ENCODE results near the gene AATF. TPM values are rescaled to one million over a fixed set of nuclear protein-coding genes. Genes with fewer than 3 reads are reported as not detected.

AATF gene
- total and polyA plus RNA-seq, 10 donors, result 28.7 to 59.0 (median 35.2) TPM

DNA sequence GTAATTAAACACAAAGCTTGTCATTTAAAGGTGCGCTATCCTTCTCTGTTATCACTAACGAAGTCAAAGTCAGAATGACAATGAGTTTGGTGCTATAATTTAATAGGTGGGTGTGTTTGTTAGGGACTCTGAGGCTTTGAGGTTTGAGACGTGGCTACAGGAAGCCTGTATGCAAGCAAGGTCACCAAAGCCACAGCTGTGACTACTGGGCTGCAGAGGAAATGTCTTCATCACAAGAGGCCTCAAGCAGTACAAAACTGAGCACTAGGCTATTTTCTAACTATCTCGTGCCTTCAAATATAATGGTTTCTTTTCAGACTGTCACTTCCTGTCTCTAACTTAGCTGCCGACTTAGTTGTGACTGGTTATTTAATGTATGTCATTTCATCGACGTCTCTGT lies 141.2 kb downstream of the AATF start:
- Histone ChIP-seq H3K27me3 (replicated peaks in 1 of 7) (no peaks in the 10 kb centered on the region), H3K4me3 (no peak overlapping the region), H3K27ac (peak overlapping the region; percentile 48 to 89 (median 80)), H3K36me3 (peaks cover 0 to 64% (median 25%) of the 10 kb centered on the region in 6 donors), H3K4me1 (peaks cover 0 to 39% (median 26%) of the 10 kb centered on the region in 6 donors), H3K9me3 (no peaks in the 10 kb centered on the region)
- intact Hi-C loops (cut with DNase I; ENCODE audit: low total_unique reads), result no loop called here
- no peak for DNase-seq
- TF ChIP-seq POLR2A (IDR thresholded peaks at IDR 0.05) (no peak), POLR2AphosphoS5 (IDR thresholded peaks at IDR 0.05) (peak in 1 of 3 donors; percentile 51)
- TF ChIP-seq, protein P1, sequence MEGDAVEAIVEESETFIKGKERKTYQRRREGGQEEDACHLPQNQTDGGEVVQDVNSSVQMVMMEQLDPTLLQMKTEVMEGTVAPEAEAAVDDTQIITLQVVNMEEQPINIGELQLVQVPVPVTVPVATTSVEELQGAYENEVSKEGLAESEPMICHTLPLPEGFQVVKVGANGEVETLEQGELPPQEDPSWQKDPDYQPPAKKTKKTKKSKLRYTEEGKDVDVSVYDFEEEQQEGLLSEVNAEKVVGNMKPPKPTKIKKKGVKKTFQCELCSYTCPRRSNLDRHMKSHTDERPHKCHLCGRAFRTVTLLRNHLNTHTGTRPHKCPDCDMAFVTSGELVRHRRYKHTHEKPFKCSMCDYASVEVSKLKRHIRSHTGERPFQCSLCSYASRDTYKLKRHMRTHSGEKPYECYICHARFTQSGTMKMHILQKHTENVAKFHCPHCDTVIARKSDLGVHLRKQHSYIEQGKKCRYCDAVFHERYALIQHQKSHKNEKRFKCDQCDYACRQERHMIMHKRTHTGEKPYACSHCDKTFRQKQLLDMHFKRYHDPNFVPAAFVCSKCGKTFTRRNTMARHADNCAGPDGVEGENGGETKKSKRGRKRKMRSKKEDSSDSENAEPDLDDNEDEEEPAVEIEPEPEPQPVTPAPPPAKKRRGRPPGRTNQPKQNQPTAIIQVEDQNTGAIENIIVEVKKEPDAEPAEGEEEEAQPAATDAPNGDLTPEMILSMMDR (IDR thresholded peaks at IDR 0.05 in 8 of 11, conservative IDR thresholded peaks at IDR 0.05 in 3 of 11), result no peak
- WGBS, 5 donors, result 8 to 21% (median 13%) methylated on average over 7 of the region's 7 CpGs

DNA sequence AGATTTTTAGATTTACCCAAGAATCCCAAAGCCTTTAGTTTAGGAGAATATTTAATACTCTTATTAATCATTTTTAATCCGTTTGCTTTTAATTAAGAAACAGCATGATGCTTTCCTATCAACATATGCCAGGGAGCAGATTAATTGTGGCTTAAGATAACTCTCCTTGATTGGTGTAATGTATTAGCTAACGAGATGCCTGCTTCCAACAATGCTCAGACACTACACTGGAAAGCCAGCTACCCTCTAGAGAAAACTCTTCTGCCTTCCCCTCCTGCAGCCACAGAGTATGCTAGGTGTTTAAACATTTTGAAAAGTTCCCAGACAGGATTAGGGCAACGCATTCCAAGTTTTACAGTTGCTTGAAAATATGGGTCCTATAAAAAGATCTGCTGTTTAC lies 142.2 kb downstream of the AATF start:
- Histone ChIP-seq H3K9me3 (no peaks in the 10 kb centered on the region), H3K27me3 (replicated peaks in 1 of 7) (no peaks in the 10 kb centered on the region), H3K4me1 (peaks cover 0 to 39% (median 26%) of the 10 kb centered on the region in 6 donors), H3K4me3 (no peak overlapping the region), H3K36me3 (peaks cover 0 to 64% (median 29%) of the 10 kb centered on the region in 6 donors), H3K27ac (peak overlapping the region in 7 of 8 donors; percentile 48 to 89 (median 81))
- TF ChIP-seq, protein P1 (IDR thresholded peaks at IDR 0.05 in 8 of 11, conservative IDR thresholded peaks at IDR 0.05 in 3 of 11), result no peak
- no peak for TF ChIP-seq POLR2AphosphoS5 (IDR thresholded peaks at IDR 0.05)
- TF ChIP-seq POLR2A (IDR thresholded peaks at IDR 0.05), result no peak
- DNase-seq, result no peak
- intact Hi-C loops (cut with DNase I; ENCODE audit: low total_unique reads), result no loop called here
- WGBS, 5 donors, result 92 to 96% (median 94%) methylated on average over 3 of the region's 3 CpGs

DNA sequence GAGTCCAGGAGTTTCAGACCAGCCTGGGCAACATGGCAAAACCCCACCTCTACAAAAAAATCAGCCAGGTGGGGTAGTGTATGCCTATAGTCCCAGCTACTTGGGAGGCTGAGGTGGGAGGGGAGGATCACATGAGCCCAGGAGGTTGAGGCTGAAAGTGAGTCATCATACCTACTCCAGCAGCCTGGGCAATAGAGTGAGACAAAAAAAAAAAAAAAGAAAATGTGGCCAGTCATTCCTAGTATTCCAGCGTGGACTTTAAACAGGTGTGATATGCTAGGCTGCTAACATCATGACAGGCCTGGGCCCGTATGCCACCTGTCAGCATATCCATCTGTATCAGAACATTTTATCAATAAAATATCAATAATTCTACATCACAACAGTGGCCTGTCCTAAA lies 143.3 kb downstream of the AATF start:
- H3K4me1 ChIP-seq, result peaks cover 0 to 39% (median 26%) of the 10 kb centered on the region in 6 donors
- TF ChIP-seq POLR2A (IDR thresholded peaks at IDR 0.05) (no peak), POLR2AphosphoS5 (IDR thresholded peaks at IDR 0.05) (no peak)
- intact Hi-C loops (cut with DNase I; ENCODE audit: low total_unique reads), result no loop called here
- no peaks in the 10 kb centered on the region for H3K9me3 ChIP-seq
- peaks cover 3 to 64% (median 31%) of the 10 kb centered on the region in 6 donors for H3K36me3 ChIP-seq
- H3K4me3 ChIP-seq, result no peak overlapping the region
- H3K27me3 ChIP-seq (replicated peaks in 1 of 7), result no peaks in the 10 kb centered on the region
- no peak overlapping the region for H3K27ac ChIP-seq
- WGBS, 5 donors, result 87 to 100% (median 94%) methylated on average over 2 of the region's 2 CpGs
- DNase-seq, result no peak

DNA sequence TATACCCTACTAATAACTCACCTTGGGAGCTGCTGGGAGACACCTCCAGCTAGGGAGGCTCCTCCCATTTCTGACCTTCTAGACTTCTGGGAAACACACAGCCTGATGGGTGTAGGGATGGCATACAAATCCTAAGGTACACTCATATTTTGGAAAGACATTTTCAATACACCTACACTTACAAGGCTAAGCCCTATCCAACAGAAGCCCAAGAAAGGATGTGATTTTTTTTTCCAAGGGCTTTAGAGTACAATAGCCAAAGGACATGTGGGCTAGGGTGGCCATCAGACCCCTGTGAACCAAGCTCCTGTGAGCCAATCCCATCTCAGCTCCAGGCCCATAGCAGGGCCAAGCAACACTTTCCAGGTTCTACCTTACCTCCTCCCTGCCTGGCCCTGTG lies 143.9 kb downstream of the AATF start:
- Histone ChIP-seq H3K27ac (no peak overlapping the region), H3K4me1 (peaks cover 0 to 39% (median 26%) of the 10 kb centered on the region in 6 donors), H3K9me3 (no peaks in the 10 kb centered on the region), H3K4me3 (no peak overlapping the region), H3K27me3 (replicated peaks in 1 of 7) (no peaks in the 10 kb centered on the region), H3K36me3 (peaks cover 5 to 64% (median 31%) of the 10 kb centered on the region in 6 donors)
- intact Hi-C loops (cut with DNase I; ENCODE audit: low total_unique reads), result no loop called here
- TF ChIP-seq POLR2A (IDR thresholded peaks at IDR 0.05), result no peak
- TF ChIP-seq POLR2AphosphoS5 (IDR thresholded peaks at IDR 0.05), result no peak
- TF ChIP-seq, protein P1 (IDR thresholded peaks at IDR 0.05 in 8 of 11, conservative IDR thresholded peaks at IDR 0.05 in 3 of 11), result no peak
- DNase-seq, result no peak

DNA sequence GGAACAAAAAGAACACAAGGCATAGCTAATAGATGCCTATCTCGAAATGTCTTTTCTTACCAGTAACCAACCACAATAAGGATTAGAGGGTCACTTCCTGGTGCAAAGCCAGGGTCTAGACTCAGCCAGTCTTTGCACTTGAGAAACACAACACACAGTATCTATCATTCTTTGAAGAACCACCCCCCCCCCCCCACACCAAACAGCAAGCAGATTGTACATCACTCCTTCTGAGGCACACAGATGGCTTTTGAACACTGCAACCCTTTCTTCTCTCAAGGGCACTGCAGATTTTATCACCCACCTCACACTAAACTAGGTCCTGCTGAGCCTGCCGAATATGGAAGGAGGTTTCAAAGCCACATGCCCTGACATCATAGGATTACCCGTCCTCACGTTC lies 145.6 kb downstream of the AATF start:
- no peak for DNase-seq
- intact Hi-C loops (cut with DNase I; ENCODE audit: low total_unique reads), result no loop called here
- H3K4me3 ChIP-seq, result no peak overlapping the region
- WGBS, 5 donors, result 68 to 88% (median 85%) methylated on average over 4 of the region's 4 CpGs
- no peaks in the 10 kb centered on the region for H3K9me3 ChIP-seq
- TF ChIP-seq, protein P1 (IDR thresholded peaks at IDR 0.05 in 8 of 11, conservative IDR thresholded peaks at IDR 0.05 in 3 of 11), result no peak
- TF ChIP-seq POLR2A (IDR thresholded peaks at IDR 0.05), result no peak
- TF ChIP-seq POLR2AphosphoS5 (IDR thresholded peaks at IDR 0.05), result no peak
- no peak overlapping the region for H3K27ac ChIP-seq
- peaks cover 5 to 62% (median 32%) of the 10 kb centered on the region in 6 donors for H3K36me3 ChIP-seq
- no peaks in the 10 kb centered on the region for H3K27me3 ChIP-seq (replicated peaks in 1 of 7)
- H3K4me1 ChIP-seq, result peaks cover 0 to 25% (median 14%) of the 10 kb centered on the region in 6 donors
